Naive thymus-derived CD4-positive, alpha-beta T cell (primary cell): Measurements from ENCODE around the gene TMCC3. TPM values are rescaled to one million over a fixed set of nuclear protein-coding genes. Genes with fewer than 3 reads are reported as not detected.
"Not testable (repeated sequence)": the region's sequence is repeated elsewhere in the genome, so short reads cannot be mapped to it uniquely, and the experiment has no call there.

Experiments
- ATAC-seq: fragments of 150-1000 bp; cut with Tn5 transposase; 2 replicates; pipeline ENCODE4 v1.10.0; 2021; ENCODE audit warnings: mild to moderate bottlenecking, moderate library complexity
- CTCF ChIA-PET: fragments of 350-600 bp; sonication (Branson Sonifier 250); formaldehyde crosslinking; loops from one replicate; lab custom pipeline; 2021; ENCODE audit warnings: antibody characterized with exemption; lab: Charles Lee
- POLR2A ChIA-PET: fragments of 350-600 bp; sonication (Branson Sonifier 250); formaldehyde crosslinking; loops from one replicate; lab custom pipeline; 2021; ENCODE audit warnings: antibody characterized with exemption, inconsistent platforms; lab: Charles Lee
- DNase-seq, 9 donors: peaks; one replicate each; pipeline versions ENCODE4 v3.0.0 to v3.0.0-alpha.2; 2020 to 2022; ENCODE audit warnings: mixed read lengths in 1 of 9
- H3K27ac ChIP-seq: one replicate; pipeline ENCODE4 v1.7.0; 2013; ENCODE audit warnings: mild to moderate bottlenecking, low read depth, low read length, moderate library complexity
- H3K27me3 ChIP-seq, 2 donors: one replicate each; pipeline ENCODE4 v1.7.0; 2013; ENCODE audit warnings: low read length in 2 of 2, mild to moderate bottlenecking in 2 of 2, moderate library complexity in 2 of 2; ENCODE audit not compliant: control insufficient read depth in 2 of 2, insufficient read depth in 2 of 2
- H3K36me3 ChIP-seq, 3 experiments: 1 replicate in 2 of 3; 2 replicates in 1 of 3; pipeline ENCODE4 v1.7.0; 2013; ENCODE audit warnings: low read length in 3 of 3, mild to moderate bottlenecking in 3 of 3, moderate library complexity in 1 of 3; ENCODE audit not compliant: insufficient read depth in 3 of 3, control insufficient read depth in 2 of 3
- H3K4me1 ChIP-seq, 2 donors: one replicate each; pipeline ENCODE4 v1.7.0; 2013; ENCODE audit warnings: low read length in 2 of 2, mild to moderate bottlenecking in 2 of 2, moderate library complexity in 1 of 2; ENCODE audit not compliant: control insufficient read depth in 2 of 2, insufficient read depth in 2 of 2
- H3K4me3 ChIP-seq: 2 replicates; pipeline ENCODE4 v1.7.0; 2013; ENCODE audit warnings: mild to moderate bottlenecking, low read length
- H3K9me3 ChIP-seq, 3 experiments: 1 replicate in 2 of 3; 2 replicates in 1 of 3; pipeline ENCODE4 v1.7.0; 2013; ENCODE audit warnings: low read length in 3 of 3; ENCODE audit not compliant: control insufficient read depth in 2 of 3
- H3K27ac Mint-ChIP-seq, 9 donors: one replicate each; pipeline ENCODE4 v1.8.0; 2020 to 2022; ENCODE audit warnings: mixed read lengths in 9 of 9, mild to moderate bottlenecking in 8 of 9, moderate library complexity in 5 of 9, inconsistent platforms in 2 of 9
- H3K27me3 Mint-ChIP-seq, 5 donors: one replicate each; pipeline ENCODE4 v1.8.0; 2021 to 2022; ENCODE audit warnings: mixed read lengths in 5 of 5, mild to moderate bottlenecking in 1 of 5
- H3K36me3 Mint-ChIP-seq, 5 donors: one replicate each; pipeline ENCODE4 v1.8.0; 2020 to 2022; ENCODE audit warnings: mixed read lengths in 5 of 5, mild to moderate bottlenecking in 3 of 5, inconsistent platforms in 1 of 5
- H3K4me1 Mint-ChIP-seq, 7 donors: one replicate each; pipeline ENCODE4 v1.8.0; 2020 to 2022; ENCODE audit warnings: mixed read lengths in 7 of 7, mild to moderate bottlenecking in 3 of 7, inconsistent platforms in 1 of 7
- H3K4me3 Mint-ChIP-seq, 10 donors: one replicate each; pipeline ENCODE4 v1.8.0; 2020 to 2022; ENCODE audit warnings: mild to moderate bottlenecking in 10 of 10, mixed read lengths in 10 of 10, moderate library complexity in 6 of 10, inconsistent platforms in 2 of 10
- H3K9me3 Mint-ChIP-seq, 11 donors: one replicate each; pipeline ENCODE4 v1.8.0; 2020 to 2022; ENCODE audit warnings: mixed read lengths in 11 of 11, mild to moderate bottlenecking in 4 of 11, inconsistent platforms in 1 of 11, moderate library complexity in 1 of 11
- intact Hi-C, 2 donors: fragments of 100-400 bp; cut with micrococcal nuclease; formaldehyde crosslinking; loops; one replicate each; pipeline ENCODE4 v1.15.1; 2023
- polyA plus RNA-seq, 2 donors: library from polyadenylated mRNA; unstranded; fragments of 300-500 nt; fragmentation: Illumina TruSeq; gene quantifications; one replicate each; pipeline ENCODE4 v1.2.3, GENCODE V29; 2021
- total RNA-seq, 6 experiments: library from RNA in 5 of 6; stranded (reverse) in 5 of 6; gene quantifications; 1 replicate in 5 of 6; 2 replicates in 1 of 6; pipeline ENCODE4 v1.2.3 and lab custom pipeline; 2021 to 2026

Gene TMCC3
- total and polyA plus RNA-seq, 7 experiments from 2014 or later: 0.08 to 9.7 (median 0.10) TPM; not detected in 2

DNA sequence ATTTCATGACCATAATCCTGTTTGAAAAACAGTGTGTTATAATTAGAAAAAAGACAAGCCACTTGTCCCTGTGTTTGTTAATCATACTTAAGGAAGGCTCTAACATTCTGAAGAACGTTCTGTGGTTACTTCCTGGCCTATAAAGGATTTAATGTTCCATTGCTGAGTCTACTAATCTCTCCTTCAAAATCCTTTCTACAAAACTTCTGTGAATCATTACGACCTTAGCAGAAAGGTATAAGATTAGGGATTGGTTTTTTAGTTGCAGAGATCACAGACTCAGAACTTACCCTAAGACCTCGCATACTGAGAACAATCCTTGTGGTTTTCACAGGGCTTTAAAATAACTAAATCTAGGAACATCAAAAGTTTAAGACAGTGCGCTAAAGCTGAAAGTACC lies 48.3 kb downstream of the TMCC3 start:
- POLR2A ChIA-PET: no interaction called here
- no peak for DNase-seq
- H3K4me3 Mint-ChIP-seq: no peak overlapping the region
- intact Hi-C loops: loop anchor here (2.0 to 10.0 kb wide), 4 partner anchors 40 to 930 kb away; partner anchors contain the start of gene NR2C1 (in 1 of the 2)
- no peak for ATAC-seq
- Histone ChIP-seq H3K27ac (no peak overlapping the region), H3K9me3 (no peaks in the 10 kb centered on the region), H3K36me3 (no peaks in the 10 kb centered on the region), H3K27me3 (no peaks in the 10 kb centered on the region), H3K4me1 (no peaks in the 10 kb centered on the region), H3K4me3 (no peak overlapping the region)
- H3K27me3 Mint-ChIP-seq: peaks cover 0 to 40% (median 8%) of the 10 kb centered on the region in 5 donors
- no peak overlapping the region for H3K27ac Mint-ChIP-seq
- H3K9me3 Mint-ChIP-seq: peaks cover 0 to 16% (median 5%) of the 10 kb centered on the region in 11 donors
- CTCF ChIA-PET: interaction anchor here (0.6 kb wide), 1 partner anchor 380 kb away, joined by 3 read pairs; no protein-coding TSS in a partner anchor
- peaks cover 0 to 6% (median 0%) of the 10 kb centered on the region in 5 donors for H3K36me3 Mint-ChIP-seq
- H3K4me1 Mint-ChIP-seq: peaks cover 0 to 7% (median 0%) of the 10 kb centered on the region in 7 donors

DNA sequence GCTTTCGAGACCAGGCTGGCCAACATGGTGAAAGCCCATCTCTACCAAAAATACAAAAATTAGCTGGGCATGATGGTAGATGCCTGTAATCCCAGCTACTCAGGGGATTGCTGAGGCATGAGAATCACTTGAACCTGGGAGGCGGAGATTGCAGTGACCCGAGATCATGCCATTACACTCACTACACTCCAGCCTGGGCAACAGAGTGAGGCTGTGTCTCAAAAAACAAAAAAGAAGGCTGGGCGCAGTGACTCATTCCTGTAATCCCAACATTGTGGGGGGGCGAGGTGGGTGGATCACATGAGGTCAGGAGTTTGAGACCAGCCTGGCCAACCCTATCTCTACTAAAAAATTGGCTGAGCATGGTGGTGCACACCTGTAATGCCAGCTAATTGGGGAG lies 49.0 kb downstream of the TMCC3 start:
- H3K9me3 ChIP-seq, H3K4me1 ChIP-seq, DNase-seq, H3K4me3 ChIP-seq, H3K27me3 ChIP-seq, H3K4me3 Mint-ChIP-seq, H3K36me3 Mint-ChIP-seq, ATAC-seq, H3K27ac ChIP-seq, H3K9me3 Mint-ChIP-seq, CTCF ChIA-PET, H3K4me1 Mint-ChIP-seq, H3K27ac Mint-ChIP-seq, H3K36me3 ChIP-seq, POLR2A ChIA-PET: not testable (repeated sequence)
- H3K27me3 Mint-ChIP-seq: peaks cover 0 to 38% (median 7%) of the 10 kb centered on the region in 5 donors
- intact Hi-C loops: loop anchor here (5.0 to 10.0 kb wide), 3 partner anchors 41 to 931 kb away; no protein-coding TSS in a partner anchor

DNA sequence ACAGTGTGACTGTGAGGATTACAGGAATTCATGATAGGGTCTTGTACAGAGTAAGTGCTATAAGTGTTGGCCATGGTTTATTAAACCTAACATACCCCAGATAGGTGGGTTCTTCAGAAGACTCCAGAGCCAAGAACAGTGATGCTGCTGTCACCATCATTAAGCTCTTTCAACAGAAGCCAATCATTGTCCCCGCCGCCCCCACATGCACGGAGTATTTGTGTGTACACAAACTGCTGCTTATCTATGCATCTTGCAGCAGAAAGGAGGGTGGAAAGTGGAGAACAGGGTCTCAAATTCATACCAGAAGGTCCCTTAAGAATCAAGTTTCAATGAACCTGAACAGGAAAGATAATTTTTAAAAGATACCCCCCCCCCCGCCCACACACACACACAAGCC lies 51.2 kb downstream of the TMCC3 start:
- no peak overlapping the region for H3K4me3 ChIP-seq
- H3K9me3 ChIP-seq: no peaks in the 10 kb centered on the region
- ATAC-seq (no peak), DNase-seq (no peak)
- intact Hi-C loops: no loop called here
- no peak overlapping the region for H3K4me3 Mint-ChIP-seq
- ChIA-PET POLR2A (interaction anchor here (0.7 kb wide), 1 partner anchor 48 kb away, joined by 4 read pairs; no protein-coding TSS in a partner anchor), CTCF (no interaction called here)
- no peak overlapping the region for H3K27ac Mint-ChIP-seq
- H3K4me1 ChIP-seq: no peaks in the 10 kb centered on the region
- H3K27me3 ChIP-seq: no peaks in the 10 kb centered on the region
- no peaks in the 10 kb centered on the region for H3K36me3 ChIP-seq
- H3K27me3 Mint-ChIP-seq: peaks cover 0 to 25% (median 0%) of the 10 kb centered on the region in 5 donors
- no peaks in the 10 kb centered on the region for H3K36me3 Mint-ChIP-seq
- no peaks in the 10 kb centered on the region for H3K9me3 Mint-ChIP-seq
- H3K27ac ChIP-seq: no peak overlapping the region
- H3K4me1 Mint-ChIP-seq: peaks cover 0 to 8% (median 0%) of the 10 kb centered on the region in 7 donors

DNA sequence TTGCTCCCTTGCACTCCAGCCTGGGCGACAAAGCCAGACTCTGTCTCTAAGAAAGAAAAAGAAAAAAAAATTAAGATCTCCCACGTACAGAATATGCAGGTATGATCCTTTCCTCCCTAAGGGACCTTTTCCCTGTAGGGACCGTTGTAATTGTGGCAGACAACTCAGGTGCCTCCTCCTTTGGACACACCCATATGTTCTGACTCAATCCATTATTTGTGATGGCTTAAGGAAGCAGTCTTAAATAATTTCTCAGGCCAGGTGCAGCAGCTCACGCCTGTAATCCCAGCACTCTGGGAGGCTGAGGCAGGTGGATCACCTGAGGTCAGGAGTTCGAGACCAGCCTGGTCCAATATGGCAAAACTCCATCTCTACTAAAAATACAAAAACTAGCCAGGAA lies 53.1 kb downstream of the TMCC3 start:
- no peak overlapping the region for H3K27ac Mint-ChIP-seq
- H3K27ac ChIP-seq: no peak overlapping the region
- CTCF ChIA-PET: no interaction called here
- H3K9me3 ChIP-seq: no peaks in the 10 kb centered on the region
- no peaks in the 10 kb centered on the region for H3K36me3 Mint-ChIP-seq
- ATAC-seq: no peak
- no peaks in the 10 kb centered on the region for H3K36me3 ChIP-seq
- H3K4me3 ChIP-seq: no peak overlapping the region
- intact Hi-C loops: loop anchor here in 1 of 2 donors (1.0 kb wide), 1 partner anchor 26 kb away; no protein-coding TSS in a partner anchor
- H3K27me3 Mint-ChIP-seq: peaks cover 0 to 17% (median 0%) of the 10 kb centered on the region in 5 donors
- POLR2A ChIA-PET: no interaction called here
- no peaks in the 10 kb centered on the region for H3K4me1 ChIP-seq
- H3K4me1 Mint-ChIP-seq: peaks cover 0 to 7% (median 0%) of the 10 kb centered on the region in 7 donors
- no peaks in the 10 kb centered on the region for H3K9me3 Mint-ChIP-seq
- H3K4me3 Mint-ChIP-seq: no peak overlapping the region
- DNase-seq: no peak
- no peaks in the 10 kb centered on the region for H3K27me3 ChIP-seq

DNA sequence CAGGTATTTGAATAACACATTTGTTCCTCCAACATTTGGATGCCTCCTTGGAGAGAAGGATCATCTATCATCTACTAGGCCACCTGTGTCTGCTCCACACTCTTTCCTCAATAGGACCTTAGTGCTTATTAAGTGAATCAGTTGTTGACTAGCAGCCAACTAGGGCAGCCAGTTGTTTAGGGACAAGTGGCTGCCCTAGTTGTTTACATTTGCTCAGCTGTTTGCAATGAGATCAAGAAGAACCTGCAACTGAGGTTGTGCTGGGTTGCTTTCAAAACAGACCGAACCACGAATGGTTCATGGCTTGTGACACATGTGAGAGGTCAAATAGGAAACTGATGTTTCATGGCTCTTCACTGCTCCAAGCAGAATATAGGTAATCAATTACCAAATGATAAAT lies 53.8 kb downstream of the TMCC3 start:
- Mint-ChIP-seq H3K27ac (peak overlapping the region in 2 of 9 donors; percentile 1 to 3), H3K27me3 (peaks cover 0 to 17% (median 0%) of the 10 kb centered on the region in 5 donors), H3K9me3 (no peaks in the 10 kb centered on the region), H3K36me3 (no peaks in the 10 kb centered on the region), H3K4me1 (peaks cover 0 to 7% (median 0%) of the 10 kb centered on the region in 7 donors), H3K4me3 (no peak overlapping the region)
- no peaks in the 10 kb centered on the region for H3K36me3 ChIP-seq
- no peak overlapping the region for H3K27ac ChIP-seq
- POLR2A ChIA-PET: no interaction called here
- H3K9me3 ChIP-seq: no peaks in the 10 kb centered on the region
- no peaks in the 10 kb centered on the region for H3K27me3 ChIP-seq
- CTCF ChIA-PET: no interaction called here
- intact Hi-C loops: no loop called here
- ATAC-seq (no peak), DNase-seq (no peak)
- no peak overlapping the region for H3K4me3 ChIP-seq
- H3K4me1 ChIP-seq: no peaks in the 10 kb centered on the region

DNA sequence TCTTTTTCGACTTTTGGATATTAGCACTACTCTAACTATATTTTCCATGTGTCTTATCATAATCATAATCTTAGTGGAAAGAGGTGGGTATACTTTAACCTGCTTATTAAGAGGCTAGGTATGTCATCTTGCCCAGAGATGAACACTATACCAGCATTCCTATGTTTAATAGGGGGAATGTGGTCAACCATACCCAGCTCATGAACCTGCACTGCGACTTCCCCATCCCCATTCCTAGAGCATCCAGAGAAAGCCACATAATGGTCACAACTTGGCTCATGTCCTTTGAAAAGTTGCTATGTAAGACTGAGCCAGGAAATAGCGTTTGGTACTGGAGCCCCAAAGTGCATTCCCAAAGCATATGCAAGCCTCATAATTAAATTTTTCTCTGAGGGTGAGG lies 55.2 kb downstream of the TMCC3 start:
- DNase-seq (no peak), ATAC-seq (no peak)
- no peak overlapping the region for H3K27ac Mint-ChIP-seq
- no peaks in the 10 kb centered on the region for H3K27me3 ChIP-seq
- ChIA-PET CTCF (interaction anchor here (0.9 kb wide), 1 partner anchor 9 kb away, joined by 3 read pairs; no protein-coding TSS in a partner anchor), POLR2A (no interaction called here)
- no peaks in the 10 kb centered on the region for H3K36me3 ChIP-seq
- no peak overlapping the region for H3K27ac ChIP-seq
- H3K4me1 ChIP-seq: no peaks in the 10 kb centered on the region
- no peak overlapping the region for H3K4me3 Mint-ChIP-seq
- H3K9me3 Mint-ChIP-seq: no peaks in the 10 kb centered on the region
- H3K4me3 ChIP-seq: no peak overlapping the region
- H3K27me3 Mint-ChIP-seq: peaks cover 0 to 17% (median 5%) of the 10 kb centered on the region in 5 donors
- intact Hi-C loops: no loop called here
- peaks cover 0 to 4% (median 0%) of the 10 kb centered on the region in 7 donors for H3K4me1 Mint-ChIP-seq
- no peaks in the 10 kb centered on the region for H3K36me3 Mint-ChIP-seq
- no peaks in the 10 kb centered on the region for H3K9me3 ChIP-seq

DNA sequence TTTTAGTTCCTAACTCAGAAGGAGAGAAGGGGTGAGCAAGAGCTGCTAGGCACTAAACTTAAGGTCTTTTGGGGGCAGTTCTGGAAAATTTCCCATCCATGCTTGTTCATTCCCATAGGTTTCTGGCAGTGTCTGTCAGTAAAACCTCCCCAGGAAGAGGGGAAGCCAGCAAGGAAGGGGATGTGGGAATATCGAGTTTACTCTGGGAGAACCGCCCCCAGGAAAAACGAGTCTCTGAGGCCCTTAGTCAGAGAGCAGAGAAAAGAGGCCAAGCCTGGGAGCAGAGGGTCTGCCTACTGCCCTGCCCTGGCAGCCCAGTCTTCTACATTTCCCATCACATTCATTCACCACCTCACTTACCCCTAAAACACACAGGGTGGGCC lies 55.9 kb downstream of the TMCC3 start:
- no peaks in the 10 kb centered on the region for H3K36me3 ChIP-seq
- peaks cover 0 to 4% (median 0%) of the 10 kb centered on the region in 7 donors for H3K4me1 Mint-ChIP-seq
- H3K27me3 ChIP-seq: no peaks in the 10 kb centered on the region
- H3K4me3 ChIP-seq: no peak overlapping the region
- H3K4me1 ChIP-seq: no peaks in the 10 kb centered on the region
- H3K4me3 Mint-ChIP-seq: no peak overlapping the region
- DNase-seq (no peak), ATAC-seq (no peak)
- no peak overlapping the region for H3K27ac ChIP-seq
- H3K36me3 Mint-ChIP-seq: no peaks in the 10 kb centered on the region
- no peaks in the 10 kb centered on the region for H3K9me3 Mint-ChIP-seq
- POLR2A ChIA-PET: no interaction called here
- H3K27ac Mint-ChIP-seq: no peak overlapping the region
- CTCF ChIA-PET: interaction anchor here (0.7 kb wide), 1 partner anchor 444 kb away, joined by 3 read pairs; no protein-coding TSS in a partner anchor
- no peaks in the 10 kb centered on the region for H3K9me3 ChIP-seq
- intact Hi-C loops: no loop called here
- H3K27me3 Mint-ChIP-seq: peaks cover 0 to 17% (median 5%) of the 10 kb centered on the region in 5 donors
